ENCODE measurements around the gene SH2D4B. TPM values are rescaled to one million over a fixed set of nuclear protein-coding genes. Genes with fewer than 3 reads are reported as not detected.

The SH2D4B gene
- total RNA-seq, 1 donor from 2014 or later = 0.34 TPM

- no peak for DNase-seq
These were observed 33.4 kb upstream of the SH2D4B start for GRCh38 chr10:80504158-80504811.

DNA sequence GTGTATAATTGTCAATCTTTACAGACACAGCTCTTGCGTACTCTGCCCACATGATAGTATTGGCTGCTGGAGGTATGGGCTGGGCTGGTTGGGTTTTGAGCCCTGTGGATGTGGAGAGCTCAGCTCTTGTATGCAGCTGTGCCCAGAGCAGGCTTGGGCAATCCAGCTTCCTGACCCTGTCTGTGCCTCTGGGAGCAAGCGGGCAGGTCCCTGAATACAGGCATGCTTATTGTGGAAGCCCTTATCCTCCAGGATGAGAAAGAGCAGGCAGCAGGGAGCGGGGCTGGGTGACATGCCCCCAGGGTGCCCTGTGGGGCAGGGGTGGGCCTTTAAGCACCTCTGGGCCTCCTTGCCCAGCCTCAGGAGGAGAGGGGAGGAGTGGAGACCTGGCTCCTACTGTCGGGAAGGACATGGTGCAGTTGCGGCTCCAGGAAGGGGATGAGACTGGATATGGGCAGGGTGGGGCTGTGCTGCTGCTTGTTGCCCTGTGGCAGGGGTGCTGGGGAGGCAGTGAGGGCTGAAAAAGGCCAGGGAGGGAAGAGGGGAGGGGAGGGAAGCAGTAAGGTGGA is 32.7 kb upstream of the SH2D4B start:
- DNase-seq = no peak

DNA sequence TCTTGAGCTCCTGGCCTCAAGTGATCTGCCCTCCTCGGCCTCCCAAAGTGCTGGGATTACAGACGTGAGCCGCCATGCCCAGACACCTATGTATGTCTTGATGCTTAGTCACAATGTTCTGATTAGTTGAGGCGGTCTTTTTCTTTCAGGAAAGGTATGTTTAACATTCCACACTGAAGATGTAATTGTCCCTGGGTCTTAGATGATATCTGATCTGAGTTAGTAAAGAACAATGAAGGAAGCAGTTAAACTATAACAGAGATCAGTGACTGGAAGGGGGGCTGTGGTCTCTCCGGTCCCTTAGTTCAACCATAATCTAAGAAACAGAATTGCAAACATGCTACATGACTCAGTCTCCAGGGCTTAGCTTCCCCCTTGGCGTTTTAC is 31.5 kb upstream of the SH2D4B start:
- DNase-seq = peak; percentile 79

DNA sequence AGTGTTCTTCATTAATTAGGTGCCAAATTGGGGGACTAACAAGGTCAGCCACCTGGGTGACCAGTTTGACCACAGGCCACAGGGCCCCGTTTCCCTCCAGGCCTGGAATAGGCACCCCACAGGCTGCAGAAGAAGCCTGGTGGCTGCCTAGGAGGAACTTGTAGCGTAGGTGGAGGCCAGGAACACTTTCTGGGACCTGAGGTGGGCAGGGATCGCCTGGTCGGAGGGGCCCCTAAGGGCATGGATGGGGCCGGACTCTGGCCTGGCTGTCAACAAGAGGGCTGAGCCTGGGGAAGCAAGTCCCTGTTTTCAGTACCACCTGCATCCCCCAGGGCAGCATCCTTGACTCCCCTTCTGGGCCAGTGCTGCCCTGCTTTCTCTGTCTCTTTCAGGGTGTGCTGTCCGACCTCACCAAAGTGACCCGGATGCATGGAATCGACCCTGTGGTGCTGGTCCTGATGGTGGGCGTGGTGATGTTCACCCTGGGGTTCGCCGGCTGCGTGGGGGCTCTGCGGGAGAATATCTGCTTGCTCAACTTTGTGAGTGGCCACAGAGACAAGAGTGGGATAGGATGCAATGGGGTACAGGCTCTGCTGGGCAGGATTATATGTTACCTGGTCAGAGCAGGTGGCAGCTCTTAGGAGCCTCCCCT is 30.7 kb upstream of the SH2D4B start:
- no peak for DNase-seq

DNA sequence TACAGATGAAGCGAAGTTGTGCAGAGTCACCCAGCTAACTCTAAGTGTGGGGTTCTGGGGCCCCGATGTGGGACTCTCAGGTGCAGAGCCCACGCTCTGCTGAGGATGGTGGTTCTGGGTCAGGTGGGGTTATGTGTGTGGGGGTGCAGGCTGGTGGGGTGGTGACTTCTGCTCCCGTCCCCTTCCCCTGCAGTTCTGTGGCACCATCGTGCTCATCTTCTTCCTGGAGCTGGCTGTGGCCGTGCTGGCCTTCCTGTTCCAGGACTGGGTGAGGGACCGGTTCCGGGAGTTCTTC is 28.6 kb upstream of the SH2D4B start:
- DNase-seq = no peak

DNA sequence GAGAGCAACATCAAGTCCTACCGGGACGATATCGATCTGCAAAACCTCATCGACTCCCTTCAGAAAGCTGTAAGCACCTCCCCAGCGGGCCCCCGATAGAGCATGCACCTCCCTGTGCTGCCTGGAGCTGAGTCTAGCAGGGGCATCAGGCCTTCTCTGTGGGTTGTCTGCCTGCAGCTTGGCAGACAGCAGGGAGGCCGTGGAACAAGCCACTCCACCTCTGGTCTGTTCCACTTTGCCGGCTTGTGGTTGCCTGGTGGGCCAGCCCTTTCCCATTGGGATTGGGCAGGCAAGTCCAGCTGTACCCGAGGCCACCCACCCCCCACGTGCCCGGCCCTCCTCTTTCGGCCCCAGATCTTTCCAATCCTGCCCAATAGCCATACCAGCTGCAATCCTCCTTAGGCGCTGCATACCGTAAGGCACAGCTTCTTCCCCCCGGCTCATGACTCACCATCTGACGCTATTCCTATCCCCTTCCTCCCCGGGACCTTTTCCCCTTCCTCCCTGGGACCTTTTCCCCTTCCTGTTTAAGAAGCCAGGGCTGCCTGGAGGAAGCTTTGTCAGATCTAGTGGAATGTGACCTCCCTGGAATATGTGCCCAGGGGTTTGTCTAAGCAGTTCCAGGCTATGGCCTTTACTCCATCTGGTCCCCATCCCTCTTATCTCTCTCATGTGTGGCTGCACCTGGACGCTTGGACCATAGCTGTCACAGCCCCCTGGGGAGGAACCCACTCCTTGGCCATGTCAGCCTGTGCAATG is 28.1 kb upstream of the SH2D4B start:
- peak; percentile 99 for DNase-seq

GRCh38 chr10:80512031-80512526 is 25.6 kb upstream of the SH2D4B start:
- DNase-seq = no peak

DNA sequence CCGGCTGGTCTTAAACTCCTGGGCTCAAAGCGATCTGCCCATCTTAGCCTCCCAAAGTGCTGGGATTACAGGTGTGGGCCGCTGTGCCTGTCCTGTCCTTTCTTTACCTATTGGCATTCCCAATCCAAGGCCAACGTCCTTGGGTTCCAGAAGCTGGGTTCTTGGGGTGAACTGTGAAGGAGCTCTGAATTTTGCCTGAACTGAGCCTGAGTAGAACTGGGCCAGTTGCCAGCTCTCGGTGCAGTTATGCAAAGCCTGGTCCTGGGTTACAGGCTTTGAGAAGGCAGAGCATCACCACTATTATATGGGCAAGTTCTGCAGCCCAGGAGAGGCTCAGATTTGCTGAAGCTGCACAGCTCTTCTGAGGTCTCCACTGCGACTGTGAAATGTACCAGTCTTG is 24.6 kb upstream of the SH2D4B start:
- no peak for DNase-seq

DNA sequence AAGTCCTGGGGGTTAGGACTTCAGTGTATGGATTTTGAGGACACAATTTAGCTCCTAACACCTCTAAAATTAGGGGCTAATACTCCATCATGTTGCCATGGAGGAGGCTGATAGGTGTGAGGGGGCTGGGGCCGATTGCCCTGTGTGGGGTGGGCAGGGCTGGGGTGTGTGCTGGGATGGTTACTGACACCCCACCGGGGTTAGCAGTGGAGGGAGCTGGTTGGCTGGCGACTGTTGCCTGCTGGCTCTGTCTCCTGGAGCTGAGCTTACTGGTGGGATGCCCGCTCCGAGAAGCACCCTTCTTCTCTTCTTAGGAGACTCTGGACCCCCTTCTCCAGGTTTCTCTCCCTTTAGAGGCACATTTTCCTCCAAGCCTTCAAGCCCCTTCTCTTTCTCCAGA is 22.2 kb upstream of the SH2D4B start:
- no peak for DNase-seq

- DNase-seq = no peak
These were observed 21.8 kb upstream of the SH2D4B start for GRCh38 chr10:80515941-80516340.

- no peak for DNase-seq
These were observed 21.1 kb upstream of the SH2D4B start for GRCh38 chr10:80516506-80517075.

DNA sequence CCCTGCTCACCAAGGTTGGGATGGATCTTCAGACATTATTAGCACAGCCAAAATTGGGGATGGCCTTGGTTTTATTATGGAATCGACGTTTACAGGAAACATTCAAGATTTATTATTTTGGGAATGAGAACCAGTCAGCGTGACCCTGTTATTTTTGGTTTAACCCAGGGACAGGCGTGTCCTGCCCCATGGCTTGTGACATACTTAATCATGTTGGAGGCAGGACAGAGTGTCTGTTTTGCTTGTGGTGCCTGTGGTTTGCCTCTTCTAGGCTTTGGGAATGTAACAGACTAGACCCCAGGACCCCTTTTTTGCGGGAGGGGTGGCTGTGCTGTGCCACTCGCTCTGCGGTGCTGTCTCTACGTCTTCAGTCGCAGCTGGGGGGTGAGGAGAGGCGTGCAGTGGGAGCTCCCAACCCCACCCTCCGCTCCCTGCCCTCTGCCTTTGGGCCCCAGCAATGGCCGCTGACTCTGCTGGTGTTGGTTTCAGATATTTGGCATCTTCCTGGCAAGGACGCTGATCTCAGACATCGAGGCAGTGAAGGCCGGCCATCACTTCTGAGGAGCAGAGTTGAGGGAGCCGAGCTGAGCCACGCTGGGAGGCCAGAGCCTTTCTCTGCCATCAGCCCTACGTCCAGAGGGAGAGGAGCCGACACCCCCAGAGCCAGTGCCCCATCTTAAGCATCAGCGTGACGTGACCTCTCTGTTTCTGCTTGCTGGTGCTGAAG is 20.1 kb upstream of the SH2D4B start:
- DNase-seq = no peak

- no peak for DNase-seq
These were observed 19.4 kb upstream of the SH2D4B start for GRCh38 chr10:80518143-80518806.

- no peak for DNase-seq
These were observed 18.8 kb upstream of the SH2D4B start for GRCh38 chr10:80518807-80519360.

GRCh38 chr10:80519936-80520650 is 17.6 kb upstream of the SH2D4B start:
- DNase-seq = no peak

GRCh38 chr10:80520661-80521470 is 16.8 kb upstream of the SH2D4B start:
- DNase-seq = no peak

GRCh38 chr10:80522756-80523363 is 14.8 kb upstream of the SH2D4B start:
- DNase-seq = no peak

- DNase-seq = no peak
These were observed 13.9 kb upstream of the SH2D4B start for GRCh38 chr10:80523773-80524172.

GRCh38 chr10:80524190-80524909 is 13.4 kb upstream of the SH2D4B start:
- no peak for DNase-seq
